ENCODE results near the gene VPS37D.
"Not testable (repeated sequence)": the region's sequence is repeated elsewhere in the genome, so short reads cannot be mapped to it uniquely, and the experiment has no call there.

Gene VPS37D

GRCh38 chr7:73671322-73671661 is 3.7 kb downstream of the VPS37D start:
- TF ChIP-seq, protein P1, sequence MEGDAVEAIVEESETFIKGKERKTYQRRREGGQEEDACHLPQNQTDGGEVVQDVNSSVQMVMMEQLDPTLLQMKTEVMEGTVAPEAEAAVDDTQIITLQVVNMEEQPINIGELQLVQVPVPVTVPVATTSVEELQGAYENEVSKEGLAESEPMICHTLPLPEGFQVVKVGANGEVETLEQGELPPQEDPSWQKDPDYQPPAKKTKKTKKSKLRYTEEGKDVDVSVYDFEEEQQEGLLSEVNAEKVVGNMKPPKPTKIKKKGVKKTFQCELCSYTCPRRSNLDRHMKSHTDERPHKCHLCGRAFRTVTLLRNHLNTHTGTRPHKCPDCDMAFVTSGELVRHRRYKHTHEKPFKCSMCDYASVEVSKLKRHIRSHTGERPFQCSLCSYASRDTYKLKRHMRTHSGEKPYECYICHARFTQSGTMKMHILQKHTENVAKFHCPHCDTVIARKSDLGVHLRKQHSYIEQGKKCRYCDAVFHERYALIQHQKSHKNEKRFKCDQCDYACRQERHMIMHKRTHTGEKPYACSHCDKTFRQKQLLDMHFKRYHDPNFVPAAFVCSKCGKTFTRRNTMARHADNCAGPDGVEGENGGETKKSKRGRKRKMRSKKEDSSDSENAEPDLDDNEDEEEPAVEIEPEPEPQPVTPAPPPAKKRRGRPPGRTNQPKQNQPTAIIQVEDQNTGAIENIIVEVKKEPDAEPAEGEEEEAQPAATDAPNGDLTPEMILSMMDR (IDR thresholded peaks at IDR 0.05), result no peak
- no peak for DNase-seq (ENCODE audit: low spot score)
- Histone ChIP-seq H3K27ac (no peak overlapping the region), H3K4me3 (no peak overlapping the region)

GRCh38 chr7:73671857-73672445 is 4.3 kb downstream of the VPS37D start:
- no peak for DNase-seq (ENCODE audit: low spot score)
- Histone ChIP-seq H3K4me3 (no peak overlapping the region), H3K27ac (no peak overlapping the region)
- TF ChIP-seq, protein P1 (IDR thresholded peaks at IDR 0.05), result no peak

GRCh38 chr7:73674468-73675124 is 7.0 kb downstream of the VPS37D start:
- Histone ChIP-seq H3K4me3 (no peak overlapping the region), H3K27ac (no peak overlapping the region)
- TF ChIP-seq, protein P1 (IDR thresholded peaks at IDR 0.05), result no peak
- no peak for DNase-seq (ENCODE audit: low spot score)

GRCh38 chr7:73676062-73676461 is 8.4 kb downstream of the VPS37D start:
- not testable (repeated sequence) for H3K27ac ChIP-seq; H3K4me3 ChIP-seq; DNase-seq (ENCODE audit: low spot score)

- no peak overlapping the region for H3K27ac ChIP-seq
- no peak overlapping the region for H3K4me3 ChIP-seq
- TF ChIP-seq, protein P1 (IDR thresholded peaks at IDR 0.05), result no peak
- DNase-seq (ENCODE audit: low spot score), result no peak
These were observed 11.2 kb downstream of the VPS37D start for GRCh38 chr7:73678862-73679261.

DNA sequence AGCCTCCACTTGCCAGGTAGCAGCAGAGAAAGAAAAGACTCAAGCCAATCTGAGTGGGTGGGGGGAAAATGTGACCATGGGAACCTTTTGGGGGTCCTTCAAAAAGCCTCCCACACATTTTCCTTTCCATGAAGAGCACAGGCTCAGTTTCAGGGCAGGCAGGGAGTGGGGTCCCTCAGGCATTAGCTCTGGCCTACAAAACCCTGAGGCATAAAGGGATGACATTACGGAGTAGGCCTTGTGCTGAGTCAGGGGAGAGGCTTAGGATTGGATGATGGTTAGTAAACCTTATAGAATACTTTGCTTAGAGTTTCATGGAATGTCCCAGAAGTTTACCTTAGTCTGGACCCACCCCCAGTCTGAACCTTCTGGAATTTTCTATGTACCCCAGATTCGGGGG is 12.1 kb downstream of the VPS37D start:
- Histone ChIP-seq H3K27ac (no peak overlapping the region), H3K4me3 (no peak overlapping the region)
- TF ChIP-seq, protein P1 (IDR thresholded peaks at IDR 0.05), result no peak
- no peak for DNase-seq (ENCODE audit: low spot score)

- H3K4me3 ChIP-seq, result no peak overlapping the region
- DNase-seq (ENCODE audit: low spot score), result no peak
- no peak overlapping the region for H3K27ac ChIP-seq
- TF ChIP-seq, protein P1 (IDR thresholded peaks at IDR 0.05), result no peak
These were observed 12.9 kb downstream of the VPS37D start for GRCh38 chr7:73680501-73680900.
